Natural killer cell (primary cell): ENCODE data around the gene SPEF2. TPM values are rescaled to one million over a fixed set of nuclear protein-coding genes. Genes with fewer than 3 reads are reported as not detected.

Source experiments
- ATAC-seq, 3 donors: fragments of 150-1000 bp in 2 of 3; fragments of 200-7000 bp in 1 of 3; cut with Tn5 transposase; 1 replicate in 1 of 3; 2 replicates in 2 of 3; pipeline ENCODE4 v1.10.0; 2021; ENCODE audit warnings: mild to moderate bottlenecking in 2 of 3, moderate library complexity in 2 of 3
- DNase-seq, 2 donors: peaks; one replicate each; pipeline versions ENCODE4 v3.0.0 to v3.0.0-alpha.2; 2013 to 2021; ENCODE audit warnings: mixed read lengths in 1 of 2
- H3K27ac ChIP-seq: one replicate; pipeline ENCODE4 v1.5.1; 2013; ENCODE audit warnings: mild to moderate bottlenecking, low read length
- H3K27me3 ChIP-seq: one replicate; pipeline ENCODE4 v1.6.1; 2013; ENCODE audit warnings: low read length; ENCODE audit not compliant: control insufficient read depth, insufficient read depth
- H3K36me3 ChIP-seq: one replicate; pipeline ENCODE4 v1.6.1; 2013; ENCODE audit warnings: low read length; ENCODE audit not compliant: control insufficient read depth, insufficient read depth
- H3K4me1 ChIP-seq: one replicate; pipeline ENCODE4 v1.6.1; 2013; ENCODE audit warnings: low read length; ENCODE audit not compliant: control insufficient read depth, insufficient read depth
- H3K4me3 ChIP-seq: one replicate; pipeline ENCODE4 v1.5.1; 2013; ENCODE audit warnings: low read length
- H3K9me3 ChIP-seq: one replicate; pipeline ENCODE4 v1.6.1; 2013; ENCODE audit warnings: low read length; ENCODE audit not compliant: control insufficient read depth, insufficient read depth
- H3K27ac Mint-ChIP-seq, 2 donors: one replicate each; pipeline ENCODE4 v1.8.0; 2022; ENCODE audit warnings: mild to moderate bottlenecking in 2 of 2, mixed read lengths in 2 of 2, moderate library complexity in 1 of 2
- H3K27me3 Mint-ChIP-seq, 2 donors: one replicate each; pipeline ENCODE4 v1.8.0; 2022; ENCODE audit warnings: low read depth in 2 of 2, mixed read lengths in 2 of 2
- H3K36me3 Mint-ChIP-seq: one replicate; pipeline ENCODE4 v1.8.0; 2022; ENCODE audit warnings: mixed read lengths
- H3K4me1 Mint-ChIP-seq, 2 donors: one replicate each; pipeline ENCODE4 v1.8.0; 2022; ENCODE audit warnings: mixed read lengths in 2 of 2
- H3K4me3 Mint-ChIP-seq: one replicate; pipeline ENCODE4 v1.8.0; 2022; ENCODE audit warnings: mild to moderate bottlenecking, moderate library complexity, mixed read lengths
- H3K9me3 Mint-ChIP-seq, 2 donors: one replicate each; pipeline ENCODE4 v1.8.0; 2022; ENCODE audit warnings: mixed read lengths in 2 of 2
- WGBS: methylation state at CpG from one replicate; pipeline ENCODE4 v1.1.7; 2013; ENCODE audit warnings: missing lambda C conversion rate; ENCODE audit not compliant: insufficient coverage; 5-methylcytosine and 5-hydroxymethylcytosine counted together
- intact Hi-C: fragments of 100-400 bp; cut with micrococcal nuclease; formaldehyde crosslinking; loops from one replicate; pipeline ENCODE4 v1.14.2; 2022
- total RNA-seq, 4 donors: library from RNA; stranded (reverse); fragments of 120-200 nt in 1 of 4; gene quantifications; one replicate each; pipeline versions ENCODE4 v1.2.3 to v1.2.4, GENCODE V29; 2013 to 2022
- TF ChIP-seq, protein P1 (sequence below): fragments of 200-600 bp; IDR thresholded peaks from one replicate; pipeline ENCODE4 v1.8.0; 2022; ENCODE audit warnings: antibody characterized with exemption

Gene SPEF2
- total RNA-seq, 3 donors from 2014 or later (not counting 1 experiment from before 2014, with no cell fraction given), result 6.2 to 13.1 (median 8.5) TPM

DNA sequence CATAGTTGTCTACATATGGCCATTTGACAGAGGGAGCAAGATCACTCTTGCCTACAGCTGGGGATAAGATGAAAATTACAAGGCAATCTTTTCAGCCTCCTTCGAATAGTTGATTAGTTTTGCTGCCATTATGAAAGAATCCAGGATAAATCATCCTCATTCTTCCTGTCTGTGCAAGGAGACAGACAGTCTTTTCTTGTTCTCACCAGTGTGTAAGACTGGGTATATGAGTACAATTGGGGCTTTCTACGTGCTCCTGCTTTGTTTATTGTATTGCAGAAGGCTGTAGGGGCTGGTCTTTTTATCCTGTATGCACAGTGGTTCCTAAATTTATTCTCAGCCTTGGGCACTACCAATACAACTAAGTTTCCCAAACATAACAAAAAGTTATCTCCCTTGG is 76.8 kb downstream of the SPEF2 start:
- ATAC-seq (no peak), DNase-seq (no peak)
- Histone ChIP-seq H3K9me3 (no peaks in the 10 kb centered on the region), H3K27ac (no peak overlapping the region), H3K36me3 (no peaks in the 10 kb centered on the region), H3K4me1 (no peaks in the 10 kb centered on the region), H3K27me3 (no peaks in the 10 kb centered on the region), H3K4me3 (no peak overlapping the region)
- intact Hi-C loops, result no loop called here
- Mint-ChIP-seq H3K27ac (no peak overlapping the region), H3K4me1 (no peaks in the 10 kb centered on the region), H3K27me3 (no peaks in the 10 kb centered on the region), H3K4me3 (no peak overlapping the region), H3K9me3 (no peaks in the 10 kb centered on the region), H3K36me3 (no peaks in the 10 kb centered on the region)
- TF ChIP-seq, protein P1, sequence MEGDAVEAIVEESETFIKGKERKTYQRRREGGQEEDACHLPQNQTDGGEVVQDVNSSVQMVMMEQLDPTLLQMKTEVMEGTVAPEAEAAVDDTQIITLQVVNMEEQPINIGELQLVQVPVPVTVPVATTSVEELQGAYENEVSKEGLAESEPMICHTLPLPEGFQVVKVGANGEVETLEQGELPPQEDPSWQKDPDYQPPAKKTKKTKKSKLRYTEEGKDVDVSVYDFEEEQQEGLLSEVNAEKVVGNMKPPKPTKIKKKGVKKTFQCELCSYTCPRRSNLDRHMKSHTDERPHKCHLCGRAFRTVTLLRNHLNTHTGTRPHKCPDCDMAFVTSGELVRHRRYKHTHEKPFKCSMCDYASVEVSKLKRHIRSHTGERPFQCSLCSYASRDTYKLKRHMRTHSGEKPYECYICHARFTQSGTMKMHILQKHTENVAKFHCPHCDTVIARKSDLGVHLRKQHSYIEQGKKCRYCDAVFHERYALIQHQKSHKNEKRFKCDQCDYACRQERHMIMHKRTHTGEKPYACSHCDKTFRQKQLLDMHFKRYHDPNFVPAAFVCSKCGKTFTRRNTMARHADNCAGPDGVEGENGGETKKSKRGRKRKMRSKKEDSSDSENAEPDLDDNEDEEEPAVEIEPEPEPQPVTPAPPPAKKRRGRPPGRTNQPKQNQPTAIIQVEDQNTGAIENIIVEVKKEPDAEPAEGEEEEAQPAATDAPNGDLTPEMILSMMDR, result no peak
- 94% methylated on average over 2 of the region's 2 CpGs for WGBS

DNA sequence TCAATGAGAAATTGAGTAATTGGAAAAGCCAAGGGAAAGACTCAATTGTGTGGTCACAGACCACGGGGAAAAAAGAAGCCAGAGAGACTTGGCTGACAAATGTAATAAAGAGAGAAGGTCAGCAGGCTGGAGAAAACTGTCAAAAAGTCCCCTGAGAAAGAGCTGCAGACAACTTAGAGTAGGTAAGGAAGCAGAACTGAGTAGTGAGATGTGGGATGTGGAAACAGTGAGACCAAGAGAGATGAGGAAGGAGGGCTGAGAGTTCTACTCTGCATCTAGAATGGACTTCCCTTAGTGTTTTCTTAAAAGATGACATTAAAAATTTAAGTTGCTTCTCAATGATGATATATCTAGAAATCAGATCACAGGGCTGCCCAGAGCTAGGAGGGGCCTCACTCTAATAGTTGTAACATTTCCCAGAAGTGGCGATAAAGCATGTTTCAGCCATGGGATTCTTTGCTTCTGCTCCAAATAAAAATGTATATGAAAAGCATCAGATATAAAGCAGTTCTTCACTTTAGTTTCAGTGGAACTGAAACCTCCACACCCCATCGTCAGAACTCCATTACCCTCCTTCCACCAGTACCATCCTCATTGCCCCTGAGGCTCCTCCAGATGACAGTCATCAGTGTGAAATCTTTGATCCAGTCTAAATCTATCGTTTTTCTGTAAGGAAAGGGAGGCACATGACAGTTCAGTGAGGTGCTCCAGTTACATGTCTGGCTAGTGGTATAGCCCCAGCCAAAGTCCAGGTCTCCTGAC is 80.6 kb downstream of the SPEF2 start:
- intact Hi-C loops, result no loop called here
- Mint-ChIP-seq H3K9me3 (no peaks in the 10 kb centered on the region), H3K4me1 (no peaks in the 10 kb centered on the region), H3K4me3 (no peak overlapping the region), H3K27me3 (no peaks in the 10 kb centered on the region), H3K36me3 (no peaks in the 10 kb centered on the region), H3K27ac (no peak overlapping the region)
- Histone ChIP-seq H3K4me3 (no peak overlapping the region), H3K27ac (no peak overlapping the region), H3K9me3 (no peaks in the 10 kb centered on the region), H3K4me1 (no peaks in the 10 kb centered on the region), H3K27me3 (no peaks in the 10 kb centered on the region), H3K36me3 (no peaks in the 10 kb centered on the region)
- WGBS, result 71% methylated on average over 4 of the region's 4 CpGs
- DNase-seq, result no peak
- TF ChIP-seq, protein P1, result no peak
- ATAC-seq, result no peak

DNA sequence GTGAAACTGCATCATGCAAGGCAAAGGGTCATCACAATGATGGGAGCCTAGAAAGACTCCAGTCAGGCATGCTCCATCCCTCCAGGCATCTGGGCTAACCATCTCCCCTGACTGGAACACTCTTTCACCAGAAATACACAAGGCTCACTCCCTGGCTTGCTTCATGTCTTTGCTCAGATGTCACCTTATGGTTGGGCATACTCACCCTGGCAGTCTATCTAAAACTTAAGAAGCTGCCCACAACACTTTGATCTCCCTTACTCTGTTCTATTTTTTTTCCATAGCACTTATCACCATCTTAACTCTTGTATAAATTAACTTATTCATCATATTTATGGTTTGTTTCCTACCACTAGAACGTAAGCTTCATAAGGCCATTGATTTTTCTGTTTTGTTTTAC is 90.0 kb downstream of the SPEF2 start:
- peaks cover 3% of the 10 kb centered on the region for H3K9me3 ChIP-seq
- H3K36me3 ChIP-seq, result no peaks in the 10 kb centered on the region
- DNase-seq, result peak in 1 of 2 donors; percentile 6
- Mint-ChIP-seq H3K27ac (no peak overlapping the region), H3K27me3 (no peaks in the 10 kb centered on the region), H3K4me1 (peaks cover 0 to 8% of the 10 kb centered on the region in 2 donors), H3K36me3 (no peaks in the 10 kb centered on the region), H3K9me3 (peaks cover 6% of the 10 kb centered on the region in 2 donors), H3K4me3 (no peak overlapping the region)
- H3K4me1 ChIP-seq, result no peaks in the 10 kb centered on the region
- no peak overlapping the region for H3K27ac ChIP-seq
- WGBS, result no CpG with 5 or more reads among the region's 1 CpG
- no peak overlapping the region for H3K4me3 ChIP-seq
- intact Hi-C loops, result no loop called here
- no peaks in the 10 kb centered on the region for H3K27me3 ChIP-seq
- no peak for ATAC-seq
- TF ChIP-seq, protein P1, result no peak

DNA sequence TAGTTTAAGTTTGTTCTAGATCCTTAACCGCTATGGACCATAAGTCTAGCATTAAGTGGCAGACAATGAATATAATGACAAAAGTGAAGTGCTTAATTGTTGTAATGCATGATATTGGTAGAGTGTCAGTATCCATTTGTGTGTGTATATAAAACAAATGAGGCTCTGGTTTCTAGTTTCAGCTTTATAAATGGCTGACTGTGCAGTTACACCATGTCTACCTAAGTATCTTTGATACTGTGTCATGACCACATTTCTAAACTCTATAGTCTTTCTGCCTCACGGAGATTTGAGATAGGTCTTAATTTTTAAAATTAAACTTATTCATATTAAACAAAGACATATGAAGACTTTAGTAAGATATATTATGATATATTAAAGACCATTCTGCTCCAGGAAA is 92.0 kb downstream of the SPEF2 start:
- ATAC-seq, result no peak
- 100% methylated on average over 1 of the region's 2 CpGs for WGBS
- no peaks in the 10 kb centered on the region for H3K36me3 Mint-ChIP-seq
- TF ChIP-seq, protein P1, result no peak
- no peaks in the 10 kb centered on the region for H3K27me3 Mint-ChIP-seq
- H3K27ac ChIP-seq, result no peak overlapping the region
- no peak overlapping the region for H3K4me3 Mint-ChIP-seq
- H3K9me3 ChIP-seq, result peaks cover 3% of the 10 kb centered on the region
- H3K27ac Mint-ChIP-seq, result no peak overlapping the region
- H3K4me1 ChIP-seq, result no peaks in the 10 kb centered on the region
- H3K4me1 Mint-ChIP-seq, result peaks cover 0 to 8% of the 10 kb centered on the region in 2 donors
- H3K9me3 Mint-ChIP-seq, result peaks cover 6% of the 10 kb centered on the region in 2 donors
- no peaks in the 10 kb centered on the region for H3K27me3 ChIP-seq
- intact Hi-C loops, result no loop called here
- DNase-seq, result no peak
- no peaks in the 10 kb centered on the region for H3K36me3 ChIP-seq
- no peak overlapping the region for H3K4me3 ChIP-seq
